GM18858 (cell line): ENCODE measurements around the gene PAPSS2.
"Not testable (repeated sequence)": the region's sequence is repeated elsewhere in the genome, so short reads cannot be mapped to it uniquely, and the experiment has no call there.

Source experiments
- ATAC-seq: cut with Tn5 transposase; IDR thresholded peaks from one replicate; pipeline ENCODE4 v1.9.1; 2021; ENCODE audit not compliant: unreplicated experiment

The PAPSS2 gene

GRCh38 chr10:87742992-87743610 is 83.4 kb downstream of the PAPSS2 start:
- not testable (repeated sequence) for ATAC-seq

DNA sequence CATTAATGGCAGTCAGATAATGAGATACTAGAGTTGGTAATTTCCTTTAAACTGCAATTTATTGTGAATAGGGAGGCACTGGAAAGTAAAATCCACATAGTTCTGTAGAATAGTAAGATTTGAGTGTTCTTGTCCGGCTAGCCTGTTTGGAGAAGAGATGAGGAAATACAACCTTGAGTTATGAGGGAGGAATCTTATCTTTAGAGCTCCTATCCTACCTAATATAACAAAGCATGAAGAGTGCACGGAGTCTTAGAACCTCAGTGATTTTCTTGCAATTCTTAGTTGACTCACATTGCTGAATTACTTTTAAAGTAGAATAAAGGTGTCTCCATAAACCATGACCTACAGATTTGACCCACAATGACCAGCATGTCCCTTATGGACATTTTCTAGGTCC is 84.9 kb downstream of the PAPSS2 start:
- no peak for ATAC-seq

- ATAC-seq: no peak
Measured at GRCh38 chr10:87746911-87747310, 87.2 kb downstream of the PAPSS2 start.

GRCh38 chr10:87748244-87748643 is 88.6 kb downstream of the PAPSS2 start:
- ATAC-seq: not testable (repeated sequence)

DNA sequence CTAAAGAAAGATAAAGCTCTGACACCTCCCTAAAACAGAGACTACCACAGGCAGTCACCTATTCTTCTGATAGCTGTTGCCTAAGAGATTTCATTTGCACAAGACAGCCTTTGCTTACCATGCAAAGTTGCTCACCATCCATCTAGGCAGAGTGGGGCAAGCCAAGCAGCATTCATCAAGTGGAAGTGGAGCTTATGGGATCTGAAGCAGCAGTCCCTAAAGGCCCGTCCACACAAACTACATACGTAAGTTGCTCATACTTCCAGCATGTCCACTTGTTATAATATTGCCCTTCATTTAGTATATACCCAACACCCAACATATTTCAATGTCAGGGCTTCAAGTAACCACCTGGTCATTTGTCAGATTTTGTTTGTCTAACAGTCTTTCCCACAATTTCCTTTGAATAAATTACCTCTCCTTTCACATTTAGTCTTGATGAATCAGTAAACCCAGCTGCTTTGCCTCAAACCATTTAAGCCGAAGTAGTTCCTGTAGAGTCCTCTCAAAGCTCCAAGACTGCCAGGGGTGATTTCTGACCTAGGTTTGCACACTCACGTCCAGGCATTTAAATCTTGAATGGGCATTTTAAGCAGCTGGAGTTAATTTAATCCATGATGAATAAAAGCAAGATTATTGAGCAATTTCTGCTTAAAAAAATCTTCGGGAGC is 90.5 kb downstream of the PAPSS2 start:
- no peak for ATAC-seq

- no peak for ATAC-seq
Measured at GRCh38 chr10:87750817-87751216, 91.1 kb downstream of the PAPSS2 start.

DNA sequence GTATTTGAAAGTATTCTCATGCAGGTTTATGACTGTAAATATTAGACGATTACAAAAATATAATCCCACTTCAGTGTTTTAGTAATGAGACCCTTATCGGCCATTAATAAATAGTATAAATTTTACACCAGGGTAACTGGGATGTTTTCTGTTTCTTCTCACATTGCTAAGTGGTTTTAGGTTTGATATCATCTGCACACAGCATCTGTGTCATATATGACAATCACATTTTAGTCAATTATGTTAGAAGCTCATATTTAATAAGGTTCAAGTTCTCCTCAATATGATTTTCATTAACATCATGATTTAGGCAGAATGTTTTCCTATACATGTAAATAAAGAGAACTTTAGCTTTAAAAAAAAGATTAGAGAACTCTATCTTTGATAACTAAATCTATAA is 91.6 kb downstream of the PAPSS2 start:
- no peak for ATAC-seq

DNA sequence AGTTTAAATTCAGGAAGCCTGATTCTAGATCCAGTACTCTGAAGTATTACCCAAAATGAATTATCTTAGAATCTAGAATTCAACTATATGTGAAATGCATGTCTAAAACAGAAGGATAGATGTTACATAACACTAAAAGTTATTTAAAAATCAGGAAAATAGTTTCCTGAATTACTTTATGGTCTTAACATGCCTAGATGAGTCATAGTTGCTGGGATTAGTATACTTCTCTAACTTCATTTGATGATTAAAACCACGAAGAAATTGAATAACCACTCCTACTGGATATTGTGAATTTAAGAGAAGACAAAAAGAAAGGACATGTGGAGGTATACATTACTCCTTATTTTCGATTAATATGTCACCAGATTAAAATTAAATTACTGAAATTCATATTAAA is 92.9 kb downstream of the PAPSS2 start:
- ATAC-seq: no peak

- ATAC-seq: no peak
Measured at GRCh38 chr10:87753995-87754866, 94.6 kb downstream of the PAPSS2 start.

GRCh38 chr10:87757685-87758084 is 98.0 kb downstream of the PAPSS2 start:
- ATAC-seq: no peak

GRCh38 chr10:87759551-87759950 is 99.9 kb downstream of the PAPSS2 start:
- no peak for ATAC-seq

- ATAC-seq: no peak
Measured at GRCh38 chr10:87760195-87760905, 100.7 kb downstream of the PAPSS2 start.

DNA sequence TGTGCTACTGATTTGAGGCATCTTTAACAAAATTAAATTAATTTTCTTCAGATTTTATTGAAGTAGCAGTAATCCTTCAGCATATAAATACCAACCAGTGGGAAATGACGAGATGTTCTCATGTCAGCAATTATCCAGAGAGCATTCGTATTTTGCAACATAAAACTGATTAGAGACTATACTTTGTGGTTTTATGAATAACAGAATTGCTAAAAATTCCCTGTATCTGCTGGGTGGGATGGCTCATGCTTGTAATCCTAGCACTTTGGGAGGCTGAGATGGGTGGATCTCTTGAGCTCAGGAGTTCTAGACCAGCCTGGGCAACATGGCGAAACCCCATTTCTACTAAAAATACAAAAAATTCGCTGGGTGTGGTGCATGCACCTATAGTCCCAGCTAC is 101.5 kb downstream of the PAPSS2 start:
- no peak for ATAC-seq

GRCh38 chr10:87761892-87762291 is 102.2 kb downstream of the PAPSS2 start:
- peak; percentile 68 for ATAC-seq

DNA sequence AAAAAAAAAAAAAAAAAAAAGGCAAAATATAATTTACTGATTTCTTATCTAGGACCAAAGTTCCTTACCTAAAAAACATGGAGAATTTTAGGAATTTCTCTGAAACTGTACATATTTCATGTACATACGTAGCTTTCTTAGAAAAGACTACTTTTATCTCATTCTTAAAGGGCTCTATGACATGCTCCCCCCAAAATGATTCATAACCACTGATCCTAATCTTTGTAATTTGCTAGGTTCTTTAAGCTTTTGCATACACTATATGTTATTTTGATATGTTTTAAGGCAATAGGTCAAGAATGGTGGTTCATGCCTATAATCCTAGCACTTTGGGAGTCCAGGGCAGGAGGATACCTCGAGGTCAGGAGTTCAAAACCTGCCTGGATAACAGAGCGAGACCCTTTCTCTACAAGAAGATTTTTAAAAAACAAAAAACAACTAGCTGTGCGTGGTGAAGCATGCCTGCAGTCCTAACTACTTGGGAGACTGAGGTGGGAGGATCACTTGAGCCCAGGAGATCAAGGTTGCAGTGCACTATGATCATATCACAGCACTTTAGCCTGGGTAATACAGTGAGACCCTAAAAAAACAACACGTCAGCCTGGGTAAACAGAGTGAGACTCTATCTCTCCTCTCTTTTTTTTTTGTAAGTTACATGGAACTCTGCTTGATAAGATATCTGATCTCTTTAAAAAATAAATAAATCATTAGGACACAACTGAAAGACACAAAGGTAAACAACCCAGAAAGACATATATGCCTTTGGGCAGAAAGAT is 103.6 kb downstream of the PAPSS2 start:
- no peak for ATAC-seq

DNA sequence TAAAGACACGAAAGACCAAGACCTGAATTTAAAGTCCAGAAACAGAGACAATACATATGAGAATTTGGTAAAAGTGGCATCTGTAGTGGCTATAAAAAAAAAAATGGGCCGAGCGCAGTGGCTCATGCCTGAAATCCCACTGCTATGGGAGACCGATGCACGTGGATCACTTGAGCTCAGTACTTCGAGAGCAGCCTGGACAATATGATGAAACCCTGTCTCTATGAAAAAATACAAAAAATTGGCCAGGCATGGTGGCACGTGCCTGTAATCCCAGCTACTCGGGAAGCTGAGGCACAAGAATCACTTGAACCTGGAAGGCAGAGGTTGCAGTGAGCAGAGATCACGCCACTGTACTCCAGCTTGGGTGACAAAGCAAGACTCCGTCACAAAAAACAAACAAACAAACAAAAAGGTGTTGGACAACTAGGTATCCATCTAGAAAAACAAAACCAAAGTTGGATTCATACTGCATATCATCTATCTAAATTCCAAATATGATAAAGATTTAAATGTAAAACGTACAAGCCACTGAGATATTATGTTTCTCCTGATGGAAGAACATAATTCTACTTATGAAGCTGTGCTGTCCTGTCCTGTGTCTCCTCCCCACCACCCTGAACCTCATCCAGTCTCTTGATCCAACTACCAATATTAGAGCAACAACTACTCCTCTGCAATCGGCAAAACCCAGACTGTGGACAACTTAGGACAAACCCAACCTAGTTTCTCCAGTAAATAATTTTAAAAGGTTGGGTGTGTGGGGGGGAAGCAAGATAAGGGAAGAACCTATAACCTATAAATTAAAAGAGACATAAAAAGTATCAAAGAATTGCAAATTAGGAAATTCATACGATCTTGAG is 104.6 kb downstream of the PAPSS2 start:
- ATAC-seq: no peak

- no peak for ATAC-seq
Measured at GRCh38 chr10:87765666-87766376, 106.1 kb downstream of the PAPSS2 start.

DNA sequence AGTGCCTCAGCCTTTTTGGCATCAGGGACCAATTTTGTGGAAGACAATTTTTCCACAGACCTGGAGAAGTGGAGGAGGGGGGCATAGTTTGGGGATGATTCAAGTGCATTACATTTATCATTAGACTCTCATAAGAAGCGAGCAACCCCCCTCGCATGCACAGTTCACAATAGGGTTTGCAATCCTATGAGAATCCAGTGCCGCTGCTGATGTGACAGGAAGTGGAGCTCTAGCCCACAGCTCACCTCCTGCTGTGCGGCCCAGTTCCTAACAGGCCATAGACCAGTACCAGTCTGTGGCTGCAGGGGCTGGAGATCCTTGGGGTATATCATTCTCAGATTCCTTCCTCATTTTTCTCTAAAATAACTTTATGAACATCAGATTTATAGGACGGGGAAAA is 107.6 kb downstream of the PAPSS2 start:
- no peak for ATAC-seq
